Measurements from ENCODE around the gene CMIP.

GRCh38 chr16:81668243-81669097 lies 223.9 kb downstream of the CMIP start:
- TF ChIP-seq POLR2A (IDR thresholded peaks at IDR 0.05): no peak
- TF ChIP-seq, protein P1, sequence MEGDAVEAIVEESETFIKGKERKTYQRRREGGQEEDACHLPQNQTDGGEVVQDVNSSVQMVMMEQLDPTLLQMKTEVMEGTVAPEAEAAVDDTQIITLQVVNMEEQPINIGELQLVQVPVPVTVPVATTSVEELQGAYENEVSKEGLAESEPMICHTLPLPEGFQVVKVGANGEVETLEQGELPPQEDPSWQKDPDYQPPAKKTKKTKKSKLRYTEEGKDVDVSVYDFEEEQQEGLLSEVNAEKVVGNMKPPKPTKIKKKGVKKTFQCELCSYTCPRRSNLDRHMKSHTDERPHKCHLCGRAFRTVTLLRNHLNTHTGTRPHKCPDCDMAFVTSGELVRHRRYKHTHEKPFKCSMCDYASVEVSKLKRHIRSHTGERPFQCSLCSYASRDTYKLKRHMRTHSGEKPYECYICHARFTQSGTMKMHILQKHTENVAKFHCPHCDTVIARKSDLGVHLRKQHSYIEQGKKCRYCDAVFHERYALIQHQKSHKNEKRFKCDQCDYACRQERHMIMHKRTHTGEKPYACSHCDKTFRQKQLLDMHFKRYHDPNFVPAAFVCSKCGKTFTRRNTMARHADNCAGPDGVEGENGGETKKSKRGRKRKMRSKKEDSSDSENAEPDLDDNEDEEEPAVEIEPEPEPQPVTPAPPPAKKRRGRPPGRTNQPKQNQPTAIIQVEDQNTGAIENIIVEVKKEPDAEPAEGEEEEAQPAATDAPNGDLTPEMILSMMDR (IDR thresholded peaks at IDR 0.05): no peak

Data from thyroid gland (tissue), 4 donors.